Measurements from ENCODE around the gene LSS. TPM values are rescaled to one million over a fixed set of nuclear protein-coding genes. Genes with fewer than 3 reads are reported as not detected.

Gene LSS
- total and polyA plus RNA-seq, 2 experiments from 2014 or later, result 55.0 to 237 TPM

- H3K27ac Mint-ChIP-seq, result no peak overlapping the region; the same call in 1 of the 2 replicates
- peaks cover 14% of the 10 kb centered on the region for H3K36me3 Mint-ChIP-seq (ENCODE audit: low read depth)
- no peak overlapping the region for H3K4me2 ChIP-seq
- H3K4me3 ChIP-seq, result no peak overlapping the region
- DNase-seq (ENCODE audit: low spot score), result no peak
- no peak overlapping the region for H3K4me3 Mint-ChIP-seq
- peaks cover 7% of the 10 kb centered on the region for H3K27me3 Mint-ChIP-seq (ENCODE audit: insufficient read depth, low read depth, poor library complexity)
- peaks cover 14% of the 10 kb centered on the region for H3K4me1 Mint-ChIP-seq
- H3K9me3 Mint-ChIP-seq, result peaks cover 4% of the 10 kb centered on the region; the same call in 2 of the 3 replicates
- H3K36me3 ChIP-seq (ENCODE audit: insufficient read depth), result no peaks in the 10 kb centered on the region
- H3K27me3 ChIP-seq (ENCODE audit: insufficient read depth), result no peaks in the 10 kb centered on the region
- ATAC-seq, result no peak
- H3K4me1 ChIP-seq (ENCODE audit: insufficient read depth), result no peaks in the 10 kb centered on the region
- no peak overlapping the region for H2AFZ ChIP-seq
- H3K79me2 ChIP-seq (replicated peaks; ENCODE audit: insufficient read depth), result no peaks in the 10 kb centered on the region
- H3K9me2 ChIP-seq (ENCODE audit: insufficient read depth), result no peaks in the 10 kb centered on the region
- TF ChIP-seq STAT1 (IDR thresholded peaks at IDR 0.05; ENCODE audit: unreplicated experiment) (no peak), CREB1 (CRISPR knock-in tag; IDR thresholded peaks at IDR 0.05; ENCODE audit: low read depth) (no peak), ETS1 (IDR thresholded peaks at IDR 0.05) (no peak), ZNF331 (CRISPR knock-in tag; IDR thresholded peaks at IDR 0.05; ENCODE audit: low read depth) (no peak), ZNF114 (CRISPR knock-in tag; IDR thresholded peaks at IDR 0.05) (no peak), JUNB (IDR thresholded peaks at IDR 0.05; ENCODE audit: unreplicated experiment) (no peak), CTCF (conservative IDR thresholded peaks at IDR 0.05; ENCODE audit: low read depth in 2 of 2) (no peak), EZH2phosphoT487 (IDR thresholded peaks at IDR 0.05; ENCODE audit: unreplicated experiment) (no peak), POLR2AphosphoS5 (IDR thresholded peaks at IDR 0.05; ENCODE audit: low read depth) (no peak), NANOG (IDR thresholded peaks at IDR 0.05; ENCODE audit: borderline replicate concordance) (no peak), ZNF462 (CRISPR knock-in tag; IDR thresholded peaks at IDR 0.05) (no peak), REST (IDR thresholded peaks at IDR 0.05; ENCODE audit: unreplicated experiment) (no peak), EZH2 (IDR thresholded peaks at IDR 0.05; ENCODE audit: low read depth, unreplicated experiment) (no peak)
- no peaks in the 10 kb centered on the region for H4K20me1 ChIP-seq (replicated peaks; ENCODE audit: insufficient read depth)
- H3K27ac ChIP-seq (ENCODE audit: low read depth), result peak overlapping the region; percentile 64; the same call in 1 of the 2 replicates
- 0 out of 2 replicates have a peak, but pooled peaks cover 7% of the 10 kb centered on the region for H3F3A ChIP-seq (replicated peaks; ENCODE audit: low read depth)
Observed at GRCh38 chr21:46146856-46147255, 81.7 kb downstream of the LSS start.
